ENCODE results near the gene DNAJC8.

DNAJC8 gene

GRCh38 chr1:28259252-28259933 lies 26.6 kb upstream of the DNAJC8 start, which contains the start of gene SESN2 (continued):
- TF ChIP-seq ZNF148 (tag by site-specific recombination; IDR thresholded peaks at IDR 0.05; ENCODE audit: borderline replicate concordance) (no peak), ZNF639 (tag by site-specific recombination; IDR thresholded peaks at IDR 0.05) (peak; percentile 62; the same call in 1 of the 2 replicates), ZNF76 (tag by site-specific recombination; IDR thresholded peaks at IDR 0.05; ENCODE audit: borderline replicate concordance, low read depth) (peak; percentile 92), ZBTB8A (tag by site-specific recombination; IDR thresholded peaks at IDR 0.05) (peak; percentile 94), ZNF48 (tag by site-specific recombination; IDR thresholded peaks at IDR 0.05) (no peak), RBAK (tag by site-specific recombination; IDR thresholded peaks at IDR 0.05) (no peak), BCL11B (tag by site-specific recombination; IDR thresholded peaks at IDR 0.05; ENCODE audit: low read depth) (0 out of 2 replicates have a peak, but pooled peaks have one; percentile 73), ZNF223 (tag by site-specific recombination; IDR thresholded peaks at IDR 0.05) (no peak), SALL2 (tag by site-specific recombination; IDR thresholded peaks at IDR 0.05; ENCODE audit: borderline replicate concordance) (no peak), ZBTB26 (tag by site-specific recombination; optimal IDR thresholded peaks at IDR 0.05) (no peak), ZNF658 (tag by site-specific recombination; IDR thresholded peaks at IDR 0.05) (no peak), ZNF561 (tag by site-specific recombination; IDR thresholded peaks at IDR 0.05; ENCODE audit: borderline replicate concordance) (0 out of 2 replicates have a peak, but pooled peaks have one; percentile 46), ZNF830 (tag by site-specific recombination; IDR thresholded peaks at IDR 0.05; ENCODE audit: low read depth) (no peak), ZNF776 (tag by site-specific recombination; IDR thresholded peaks at IDR 0.05; ENCODE audit: borderline replicate concordance) (0 out of 2 replicates have a peak, but pooled peaks have one; percentile 11), ZNF707 (tag by site-specific recombination; IDR thresholded peaks at IDR 0.05) (no peak), ZNF202 (tag by site-specific recombination; IDR thresholded peaks at IDR 0.05; ENCODE audit: borderline replicate concordance) (no peak), OSR2 (tag by site-specific recombination; IDR thresholded peaks at IDR 0.05) (no peak)

GRCh38 chr1:28258628-28259251 lies 25.9 kb upstream of the DNAJC8 start:
- no peaks in the 10 kb centered on the region; the same call in 1 of the 2 replicates for H3K4me1 ChIP-seq (ENCODE audit: control insufficient read depth, insufficient read depth, low read length)
- no peaks in the 10 kb centered on the region for H3K9me3 ChIP-seq (ENCODE audit: control insufficient read depth, insufficient read depth, low read depth, low read length)
- H3K4me3 ChIP-seq (ENCODE audit: low read depth, low read length) = no peak overlapping the region; the same call in 1 of the 2 replicates
- CTCF ChIA-PET = interaction anchor here (0.6 to 4.8 kb wide), 3 partner anchors 10 to 167 kb away, joined by 3 to 42 read pairs (median 3); no protein-coding TSS in a partner anchor
- peak overlapping the region; percentile 42; the same call in 1 of the 2 replicates for H3K27ac ChIP-seq (ENCODE audit: extremely low read depth, low read depth, low read length)
- POLR2A ChIA-PET = interaction anchor here (1.0 to 3.9 kb wide), 8 partner anchors 10 to 323 kb away, joined by 4 to 59 read pairs (median 11); partner anchors contain the start of genes ATP5IF1 and MED18
- peaks cover 0 to 5% of the 10 kb centered on the region in 2 experiments; a peak in 1 of 3 replicates for H3K36me3 ChIP-seq (ENCODE audit: control insufficient read depth in 2 of 2, insufficient read depth in 1 of 2, low read length in 2 of 2)
- TF ChIP-seq ZNF280D (tag by site-specific recombination; IDR thresholded peaks at IDR 0.05) (no peak), ZNF660 (tag by site-specific recombination; IDR thresholded peaks at IDR 0.05) (peak; percentile 17; the same call in 1 of the 2 replicates), KLF16 (tag by site-specific recombination; IDR thresholded peaks at IDR 0.05) (no peak), ZNF184 (tag by site-specific recombination; IDR thresholded peaks at IDR 0.05) (peak; percentile 58; the same call in 1 of the 2 replicates), ZNF350 (tag by site-specific recombination; IDR thresholded peaks at IDR 0.05) (no peak), ZNF701 (tag by site-specific recombination; IDR thresholded peaks at IDR 0.05) (no peak), ZNF488 (tag by site-specific recombination; IDR thresholded peaks at IDR 0.05) (no peak), ZNF501 (tag by site-specific recombination; IDR thresholded peaks at IDR 0.05) (no peak), PRDM1 (tag by site-specific recombination; IDR thresholded peaks at IDR 0.05) (peak; percentile 89), ZNF785 (tag by site-specific recombination; IDR thresholded peaks at IDR 0.05) (no peak)
